HG03025 (cell line): Measurements from ENCODE around the gene ZNF423.
"Not testable (repeated sequence)": the region's sequence is repeated elsewhere in the genome, so short reads cannot be mapped to it uniquely, and the experiment has no call there.

Source experiments
- ATAC-seq: cut with Tn5 transposase; IDR thresholded peaks from one replicate; pipeline ENCODE4 v1.9.1; 2021; ENCODE audit warnings: mild to moderate bottlenecking, moderate library complexity; ENCODE audit not compliant: unreplicated experiment, low FRiP score

The ZNF423 gene

DNA sequence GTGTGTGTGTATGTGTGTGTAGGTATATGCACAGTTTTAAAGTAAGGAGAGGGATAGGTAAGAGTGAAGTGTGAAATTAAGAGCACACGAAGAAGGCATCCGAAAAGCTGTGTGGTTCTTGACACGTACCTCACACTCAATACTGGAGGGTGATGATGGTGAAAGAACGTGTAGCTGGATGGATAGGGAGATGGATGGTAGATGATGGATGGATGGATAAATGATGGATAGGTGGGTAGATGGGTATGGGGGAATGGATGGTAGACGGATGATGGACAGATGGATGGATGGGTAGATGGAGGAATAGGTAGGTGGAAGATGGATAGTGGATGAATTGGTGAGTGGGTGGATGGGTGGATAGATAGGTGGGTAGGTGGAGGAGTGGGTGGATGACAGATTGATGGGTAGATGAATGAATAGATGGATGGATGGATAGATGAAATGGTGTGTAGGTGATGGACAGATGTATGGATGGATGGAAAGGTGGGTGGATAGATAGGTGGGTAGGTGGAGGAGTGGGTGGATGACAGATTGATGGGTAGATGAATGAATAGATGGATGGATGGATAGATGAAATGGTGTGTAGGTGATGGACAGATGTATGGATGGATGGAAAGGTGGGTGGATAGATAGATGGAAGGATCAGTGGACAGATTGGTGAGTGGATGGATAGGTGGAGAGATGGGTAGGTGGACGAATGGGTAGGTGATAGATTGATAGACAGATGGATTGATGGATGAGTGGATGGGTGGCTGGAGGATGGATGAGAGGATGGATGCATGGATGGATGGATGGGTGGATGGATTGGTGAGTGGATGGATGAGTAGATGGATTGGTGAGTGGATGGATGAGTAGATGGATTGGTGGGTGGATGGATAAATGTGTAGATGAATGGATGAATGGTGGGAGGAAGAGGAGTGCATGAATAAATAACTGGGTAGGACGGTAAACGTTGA lies 349.6 kb downstream of the ZNF423 start:
- not testable (repeated sequence) for ATAC-seq

DNA sequence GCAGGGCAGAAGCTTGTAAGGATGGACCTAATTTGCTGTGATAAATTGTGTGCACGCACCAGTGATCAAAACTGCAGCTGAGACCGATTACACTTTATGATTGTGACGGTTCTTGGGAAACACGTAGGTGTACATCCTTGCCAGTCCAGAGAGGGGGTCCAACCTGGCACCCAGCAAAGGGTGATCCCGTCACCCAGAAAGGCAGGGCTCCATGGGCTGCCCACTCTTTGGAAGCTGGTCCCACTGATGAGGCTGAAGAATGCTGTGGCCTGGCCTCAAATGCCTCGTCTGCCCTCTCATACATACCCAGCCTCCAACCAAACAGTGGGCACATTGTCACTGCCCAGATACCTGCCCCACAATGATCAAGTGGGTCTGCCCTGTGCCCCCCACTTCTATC lies 350.4 kb downstream of the ZNF423 start:
- ATAC-seq = no peak

DNA sequence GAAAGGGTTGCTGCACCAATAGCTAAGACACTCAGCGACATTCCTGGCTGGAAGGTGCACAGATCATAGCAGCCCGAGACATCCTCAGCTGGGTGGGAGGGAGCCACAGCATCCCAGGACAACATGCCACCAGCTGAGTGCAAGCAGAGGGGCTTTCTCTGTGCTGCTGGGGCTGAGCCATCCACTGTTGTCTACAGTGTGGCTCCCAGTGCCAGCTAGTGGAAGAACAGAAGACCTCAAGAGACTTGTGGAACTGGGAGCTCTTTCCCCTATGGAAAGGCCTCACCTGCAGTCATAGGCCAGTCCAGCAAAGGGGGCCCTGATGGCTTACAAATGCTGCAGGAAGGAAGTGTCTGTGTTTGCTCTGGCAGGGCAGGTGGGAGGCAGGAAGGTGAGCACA lies 351.3 kb downstream of the ZNF423 start:
- ATAC-seq = no peak

DNA sequence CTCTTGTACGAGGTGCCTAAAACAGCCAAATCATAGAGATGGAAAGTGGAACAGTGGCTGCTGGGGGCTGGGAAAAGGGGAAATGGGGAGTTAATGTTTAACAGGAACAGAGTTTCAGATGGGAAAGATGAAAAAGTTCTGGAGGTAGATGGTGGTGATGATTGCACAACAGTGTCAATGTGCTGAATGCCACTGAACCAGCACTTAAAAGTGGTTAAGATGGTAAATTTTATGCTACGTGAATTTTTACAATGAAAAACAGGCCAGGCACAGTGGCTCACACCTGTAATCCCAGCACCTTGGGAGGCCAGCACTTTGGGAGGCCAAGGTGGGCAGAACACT lies 351.9 kb downstream of the ZNF423 start:
- no peak for ATAC-seq

DNA sequence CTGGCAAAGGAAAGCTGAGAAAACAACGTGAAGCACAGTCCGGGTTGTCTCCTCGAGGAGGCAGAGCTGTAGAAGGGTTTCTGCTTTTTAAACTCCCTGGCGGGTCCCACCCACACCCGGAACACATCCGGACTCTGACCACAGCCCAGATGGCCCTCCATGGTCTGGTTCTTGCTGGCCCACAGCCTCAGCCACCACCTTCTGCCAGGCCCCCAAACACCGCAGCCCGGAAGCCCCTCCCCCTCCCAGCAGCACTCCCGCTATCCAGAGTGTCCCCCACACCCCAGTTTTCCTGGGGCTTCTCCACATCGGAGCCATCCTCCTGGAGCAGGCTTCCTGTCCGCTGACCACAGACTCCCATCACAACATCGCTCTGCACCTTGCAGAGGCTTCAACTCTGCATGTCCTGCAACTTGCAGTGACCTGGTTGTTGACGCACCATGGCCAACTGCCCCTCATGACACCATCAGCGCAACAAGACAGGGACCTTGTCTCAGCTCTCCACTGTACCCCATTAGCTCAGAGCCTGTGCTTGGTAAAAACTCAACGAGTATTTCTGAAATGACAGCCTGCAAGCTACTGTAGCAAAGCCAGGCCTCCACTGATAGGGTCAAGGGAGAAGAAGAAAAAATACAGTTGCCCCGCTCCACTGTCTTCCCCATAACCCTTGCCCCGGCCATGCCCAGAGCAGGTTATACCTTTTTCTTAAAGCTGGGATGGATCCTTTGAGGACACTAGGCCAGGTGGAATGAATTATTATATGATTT lies 352.5 kb downstream of the ZNF423 start:
- ATAC-seq = no peak

DNA sequence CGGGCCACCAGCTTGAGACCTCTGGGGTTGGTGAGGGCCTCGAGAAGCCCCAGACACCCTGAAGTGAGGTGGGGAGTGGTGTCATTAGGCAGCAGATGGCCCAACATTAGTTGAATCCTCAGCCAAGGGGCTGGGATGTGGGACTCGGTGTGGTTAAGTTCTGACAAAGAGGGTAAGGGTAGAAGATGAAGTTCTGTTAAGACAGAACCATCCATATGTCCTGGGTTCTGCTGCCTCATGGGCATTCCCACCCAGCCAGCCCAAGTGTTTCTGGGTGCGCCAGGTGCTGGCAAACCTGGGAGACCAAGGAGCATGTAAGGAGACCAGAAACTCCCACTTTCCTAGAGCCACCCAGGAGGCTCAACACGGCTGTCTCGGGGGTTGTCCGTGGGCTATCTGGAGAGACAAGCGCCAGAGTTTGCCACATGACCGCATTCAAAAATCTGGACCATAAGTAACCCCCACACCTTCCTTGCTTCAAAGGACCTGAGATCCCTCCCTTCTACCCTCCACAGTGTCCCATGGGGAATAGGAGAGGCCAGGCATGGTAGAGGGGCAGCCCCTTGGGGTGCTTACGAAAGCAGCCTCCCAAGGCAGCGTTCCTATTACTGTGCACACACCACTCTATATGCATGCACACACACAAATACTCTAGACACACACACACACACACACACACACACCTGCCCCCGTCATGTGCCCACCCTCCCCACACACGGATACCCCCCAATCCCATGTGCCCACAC lies 353.6 kb downstream of the ZNF423 start:
- ATAC-seq = no peak

DNA sequence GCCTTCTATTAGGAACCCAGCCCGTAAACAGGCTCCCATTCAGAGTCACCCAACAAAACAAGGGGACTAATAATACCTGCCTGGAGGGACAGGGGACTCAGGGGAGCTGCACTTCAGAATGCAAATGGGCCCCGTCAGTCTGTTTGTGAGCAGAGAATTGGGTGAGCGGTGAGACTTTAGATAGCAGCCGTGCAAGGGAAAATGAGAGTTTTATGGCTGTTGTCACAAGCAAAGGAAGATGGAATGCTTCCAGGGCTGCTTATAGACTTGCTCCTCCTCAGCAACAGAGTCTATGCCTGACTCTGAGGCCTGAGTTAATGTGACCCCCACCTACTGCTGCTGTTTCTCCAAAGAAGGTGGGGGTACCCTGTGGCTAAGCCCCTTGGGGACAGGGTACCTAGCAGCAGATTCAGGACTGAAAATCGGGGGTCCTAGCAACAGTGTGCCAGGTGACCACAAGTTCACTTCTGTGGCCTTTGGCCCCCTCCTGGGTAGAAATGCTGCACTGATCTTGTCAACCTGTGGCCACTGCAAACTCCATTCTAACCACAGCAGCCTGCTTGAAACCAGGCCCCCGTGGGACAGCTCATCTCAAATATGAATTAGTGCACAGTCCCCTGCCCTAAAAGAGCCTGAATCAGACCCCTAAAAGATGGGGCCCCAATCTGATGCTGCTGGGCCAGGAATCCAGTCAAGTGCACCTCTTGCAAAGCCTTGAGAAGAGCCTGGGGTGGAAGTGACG lies 355.9 kb downstream of the ZNF423 start:
- no peak for ATAC-seq

DNA sequence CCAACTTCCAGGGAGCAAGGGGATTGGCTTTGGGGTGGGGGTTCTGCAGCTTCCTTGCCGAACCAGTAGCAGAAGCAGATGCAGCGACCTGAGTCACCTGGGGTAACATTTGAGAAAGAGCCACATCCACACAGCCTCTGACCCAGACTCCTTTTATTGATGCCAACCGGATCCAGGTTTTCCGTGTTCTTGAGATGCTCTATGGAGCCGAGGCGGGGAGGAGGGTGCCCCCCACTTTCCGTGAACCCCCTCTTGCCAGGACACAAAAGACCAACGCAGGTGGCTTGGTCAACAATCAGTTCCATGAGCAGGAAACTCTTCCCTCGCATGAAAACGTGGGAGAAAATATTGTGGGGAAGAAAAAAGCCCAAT lies 356.5 kb downstream of the ZNF423 start:
- ATAC-seq = no peak

DNA sequence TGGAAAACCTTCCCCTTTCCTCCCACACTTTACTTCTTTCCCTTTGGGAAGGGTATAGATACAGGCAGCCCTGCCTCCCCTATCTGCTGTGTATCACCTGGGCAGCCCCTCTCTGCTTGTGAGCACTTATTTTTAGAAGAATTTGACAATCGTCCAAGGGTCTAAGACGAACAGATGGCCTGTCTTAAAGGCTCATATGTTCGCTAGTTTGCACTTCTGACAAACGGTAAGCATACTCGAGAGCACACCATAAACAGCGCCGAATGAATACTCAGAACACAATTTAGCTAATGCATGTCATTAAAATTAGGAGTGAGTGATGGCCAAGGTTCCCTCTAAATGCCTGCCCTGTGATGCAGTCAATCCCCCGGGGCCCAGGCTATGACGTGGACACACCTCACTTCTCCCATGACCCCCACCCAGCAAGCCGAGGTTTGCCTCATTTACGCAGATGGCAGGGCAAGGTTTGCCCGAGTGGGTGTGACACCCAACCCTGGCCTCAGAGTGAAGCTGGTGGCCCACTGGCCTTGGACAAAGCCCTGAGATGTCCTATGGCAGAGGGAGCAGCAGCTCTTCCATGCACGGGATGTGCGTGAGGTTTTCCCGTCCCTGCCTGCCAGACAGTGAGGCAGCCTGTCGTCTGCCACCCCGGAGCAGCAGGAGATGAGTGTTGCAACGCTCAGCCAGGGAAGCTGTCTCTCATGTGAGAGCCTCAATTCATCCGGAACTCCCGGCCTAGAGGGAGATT lies 357.1 kb downstream of the ZNF423 start:
- no peak for ATAC-seq

DNA sequence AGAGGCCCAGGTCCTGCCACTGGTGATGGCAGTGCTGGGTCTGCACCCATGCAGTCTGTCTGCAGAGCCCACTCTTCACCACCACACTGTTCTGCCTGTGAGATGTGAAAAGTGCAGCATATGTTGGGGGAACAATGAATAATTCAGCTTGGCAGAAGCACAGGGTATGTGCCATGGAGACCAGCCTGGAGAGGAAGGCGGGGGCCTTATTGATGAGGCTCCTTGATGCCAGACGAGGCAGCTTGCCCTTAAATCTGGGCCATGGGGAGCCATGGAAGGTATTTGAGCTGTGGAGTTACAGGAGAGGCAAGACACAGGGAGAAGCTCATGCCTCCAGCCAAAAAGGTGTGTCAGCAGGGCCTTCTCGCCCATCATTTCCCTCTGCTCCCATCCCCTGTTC lies 357.6 kb downstream of the ZNF423 start:
- no peak for ATAC-seq

DNA sequence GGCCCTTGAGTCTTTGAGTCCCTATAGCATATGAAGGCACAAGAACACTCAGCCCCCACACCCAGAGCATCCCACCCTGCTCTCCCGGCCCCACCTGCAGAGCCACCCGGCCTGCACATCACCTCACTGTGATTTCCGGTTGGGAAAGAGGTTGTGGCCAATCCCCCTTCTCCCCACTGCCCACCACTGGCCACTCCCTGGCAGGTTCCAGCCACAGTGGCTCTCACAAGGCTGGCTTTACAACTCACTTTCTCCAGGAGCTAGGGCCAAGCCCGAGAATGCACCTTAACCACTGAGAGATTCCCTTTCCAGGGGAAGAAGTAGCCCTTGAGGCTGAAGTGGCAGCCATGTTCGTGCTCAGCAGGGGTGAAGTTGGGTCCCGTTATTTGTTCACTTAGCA lies 358.4 kb downstream of the ZNF423 start:
- ATAC-seq = no peak

DNA sequence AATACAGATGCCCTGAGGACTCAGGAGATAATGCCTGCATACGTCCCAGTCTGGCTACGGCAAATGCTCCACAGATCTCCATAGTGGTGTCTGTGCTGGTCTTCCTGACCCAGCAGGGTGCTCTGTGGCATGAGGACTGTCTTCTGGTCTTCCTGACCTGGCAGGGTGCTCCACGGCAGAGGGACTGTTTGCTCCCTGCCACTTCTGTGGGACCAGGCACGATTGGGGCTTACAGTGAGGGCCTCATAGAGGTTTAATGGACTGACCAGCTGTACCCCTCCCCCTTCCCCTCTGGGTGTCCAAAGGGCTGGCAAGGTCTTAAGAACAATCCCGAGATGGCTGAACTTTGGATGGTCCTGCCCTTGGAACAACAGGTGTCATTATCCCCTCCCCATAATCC lies 359.3 kb downstream of the ZNF423 start:
- no peak for ATAC-seq

DNA sequence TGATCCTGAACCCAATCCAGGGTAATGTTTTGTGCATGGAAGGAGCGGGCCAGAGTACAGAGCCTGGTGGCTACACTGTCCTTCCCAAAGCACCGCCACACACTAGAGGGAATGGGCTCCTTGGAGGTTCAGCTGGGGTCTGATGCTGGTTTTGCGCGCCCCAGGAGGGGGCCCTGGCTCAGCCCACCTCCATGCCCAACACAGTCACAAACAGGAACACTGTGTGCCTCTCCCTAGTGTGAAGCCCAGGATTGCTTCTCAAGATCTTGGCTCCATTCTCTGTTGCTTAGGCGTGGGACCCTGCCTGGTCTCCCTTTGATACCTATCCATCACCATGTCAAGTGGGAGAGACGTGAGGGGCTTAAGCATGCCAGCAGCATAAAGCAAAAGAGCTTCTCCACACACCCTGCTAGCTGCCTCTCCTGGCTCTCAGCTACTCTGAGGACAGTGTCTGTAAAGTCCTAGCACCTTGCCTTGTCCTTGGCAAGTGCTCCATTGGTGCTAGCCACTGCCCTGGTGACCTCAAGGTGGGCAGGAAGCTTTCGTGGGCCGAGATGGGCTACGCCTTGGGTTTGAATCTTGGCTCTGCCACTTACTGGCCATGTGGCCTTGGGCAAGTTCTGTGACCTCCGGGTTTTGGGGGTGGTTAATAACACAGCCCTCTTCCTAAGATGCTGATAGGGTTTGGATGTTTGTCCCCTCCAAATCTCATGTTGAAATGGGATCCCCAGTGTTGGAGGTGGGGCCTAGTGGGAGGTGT lies 360.1 kb downstream of the ZNF423 start:
- no peak for ATAC-seq

DNA sequence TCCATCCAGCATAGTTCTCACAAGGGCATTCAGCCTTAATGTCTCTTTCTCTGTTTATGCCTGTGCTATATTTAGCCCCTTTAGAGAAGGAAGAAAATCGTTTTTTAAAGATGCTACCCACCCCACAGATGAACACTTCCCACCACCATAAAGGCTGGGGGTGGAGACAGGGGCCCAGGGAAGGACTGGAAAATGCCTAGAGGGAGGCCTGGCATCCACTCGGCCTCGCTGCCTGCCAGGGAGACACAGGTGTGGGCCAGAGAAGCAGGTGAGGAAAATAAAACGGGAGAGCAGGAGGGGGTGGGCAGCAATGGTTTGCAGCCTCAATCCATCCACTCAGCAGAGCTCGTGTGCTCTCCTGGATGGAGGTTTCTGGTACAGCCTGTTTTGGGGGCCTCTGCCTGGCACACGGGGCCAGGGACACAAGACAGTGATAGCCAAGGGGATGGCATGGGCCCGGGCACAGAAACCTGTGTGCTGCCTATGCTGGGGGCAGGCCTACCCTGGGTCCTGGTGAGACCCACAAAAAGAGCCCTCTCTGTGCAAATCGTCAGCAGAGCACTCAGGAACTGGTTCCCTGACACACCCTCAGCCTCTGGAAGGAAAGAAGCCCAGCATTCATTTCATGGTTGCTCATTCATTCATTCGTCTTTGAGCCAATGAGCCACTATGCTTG lies 360.9 kb downstream of the ZNF423 start:
- ATAC-seq = no peak

DNA sequence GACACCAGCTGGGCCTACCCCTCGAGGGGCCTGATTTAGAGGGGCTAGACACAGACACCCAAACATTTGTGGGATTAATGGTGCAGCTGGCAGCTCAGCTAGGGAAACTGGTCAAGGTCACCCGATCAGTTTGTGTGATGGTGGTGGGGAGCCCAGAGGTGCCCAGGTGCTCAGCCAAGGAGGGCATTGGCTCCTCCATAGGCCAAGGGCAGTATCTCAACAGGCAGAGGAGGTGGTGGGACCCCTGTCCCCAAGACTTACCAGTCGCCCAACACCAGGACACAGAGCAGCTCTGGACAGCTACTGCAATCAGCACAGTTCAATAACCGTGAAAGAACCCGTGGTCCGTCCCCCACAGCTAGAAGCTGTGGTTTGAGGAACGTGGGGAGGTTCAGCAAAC lies 361.4 kb downstream of the ZNF423 start:
- no peak for ATAC-seq

DNA sequence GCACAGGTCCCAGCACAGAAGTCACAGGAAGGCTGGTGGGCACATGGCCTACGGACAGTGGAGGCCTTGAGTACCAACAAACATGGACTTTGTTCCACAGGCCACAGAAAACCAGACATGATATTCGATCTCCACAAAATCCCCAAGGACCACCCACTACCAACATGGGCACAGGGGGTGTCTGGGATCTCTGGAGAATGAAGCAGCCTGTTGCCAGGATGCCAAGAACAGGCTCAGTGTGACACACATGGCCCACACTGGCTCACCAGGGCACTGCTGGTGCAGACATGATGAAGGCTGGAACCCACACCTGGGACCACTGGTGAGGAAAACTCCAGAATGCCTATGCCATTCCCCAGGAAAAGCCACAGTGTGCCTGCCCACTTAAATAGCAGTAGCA lies 362.1 kb downstream of the ZNF423 start:
- no peak for ATAC-seq

DNA sequence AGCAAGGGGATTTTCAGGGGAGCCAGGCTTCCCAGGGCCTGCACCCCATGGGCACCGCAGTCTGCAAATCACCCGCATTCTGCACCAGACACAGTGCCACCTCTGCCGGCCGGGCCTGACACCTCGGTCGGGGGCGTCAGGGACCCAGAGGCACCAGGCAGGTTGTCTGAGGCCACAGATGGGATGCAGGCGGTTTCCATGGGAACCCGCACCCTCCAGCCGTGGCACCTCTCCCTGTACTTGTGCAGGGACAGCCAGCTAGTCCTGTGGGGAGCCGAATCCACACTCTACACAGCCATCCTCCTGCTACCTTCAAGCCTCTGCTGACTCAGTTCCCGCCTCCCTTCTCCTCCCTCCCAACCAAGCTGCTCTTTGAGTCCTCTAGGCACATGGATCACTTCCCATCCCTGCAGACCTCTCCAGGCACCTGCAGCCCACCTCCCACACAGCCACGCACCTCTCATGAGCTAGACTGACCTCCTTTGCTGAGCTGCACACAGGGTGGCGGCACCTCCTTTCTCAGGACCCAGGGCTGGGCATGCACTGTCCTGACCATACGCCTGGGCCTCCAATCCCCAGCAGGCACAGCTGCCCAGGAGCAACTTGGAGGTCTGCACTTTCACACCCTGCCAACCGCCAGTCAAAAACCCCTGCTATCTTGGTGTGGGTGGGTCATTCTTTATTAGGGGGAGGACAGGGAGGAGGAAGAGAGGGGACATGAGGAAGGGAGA lies 362.9 kb downstream of the ZNF423 start:
- ATAC-seq = no peak
